GM18498 (cell line): Measurements from ENCODE around the gene WWP2.
"Not testable (repeated sequence)": the region's sequence is repeated elsewhere in the genome, so short reads cannot be mapped to it uniquely, and the experiment has no call there.

Experiments used
- ATAC-seq: cut with Tn5 transposase; IDR thresholded peaks from one replicate; pipeline ENCODE4 v1.9.1; 2021; ENCODE audit warnings: mild to moderate bottlenecking, moderate library complexity; ENCODE audit not compliant: unreplicated experiment

WWP2 gene

GRCh38 chr16:69939821-69940585 is 177.9 kb downstream of the WWP2 start:
- ATAC-seq = no peak

GRCh38 chr16:69940676-69941075 is 178.5 kb downstream of the WWP2 start:
- ATAC-seq = no peak

- ATAC-seq = no peak
Measured at GRCh38 chr16:69941251-69942098, 179.3 kb downstream of the WWP2 start.

GRCh38 chr16:69942099-69942491 is 180.0 kb downstream of the WWP2 start:
- no peak for ATAC-seq

GRCh38 chr16:69942627-69943170 is 180.6 kb downstream of the WWP2 start:
- no peak for ATAC-seq

GRCh38 chr16:69943241-69944036 is 181.3 kb downstream of the WWP2 start:
- ATAC-seq = not testable (repeated sequence)

GRCh38 chr16:69950411-69950810 is 188.3 kb downstream of the WWP2 start:
- not testable (repeated sequence) for ATAC-seq

GRCh38 chr16:69951017-69951671 is 189.0 kb downstream of the WWP2 start, which contains the start of gene CLEC18A:
CLEC18A (plus strand) TSS chr16:69951334; CDS start chr16:69951367, 33 bp downstream.
- ATAC-seq = not testable (repeated sequence)

- ATAC-seq = not testable (repeated sequence)
Measured at GRCh38 chr16:69951672-69952031, 189.5 kb downstream of the WWP2 start.

GRCh38 chr16:69952116-69952515 is 190.0 kb downstream of the WWP2 start:
- not testable (repeated sequence) for ATAC-seq

- ATAC-seq = not testable (repeated sequence)
Measured at GRCh38 chr16:69952572-69953355, 190.6 kb downstream of the WWP2 start.

GRCh38 chr16:69954241-69954640 is 192.1 kb downstream of the WWP2 start:
- not testable (repeated sequence) for ATAC-seq

GRCh38 chr16:69963312-69963711 is 201.2 kb downstream of the WWP2 start:
- not testable (repeated sequence) for ATAC-seq

- ATAC-seq = peak; percentile 71
Measured at GRCh38 chr16:69964960-69965660, 203.0 kb downstream of the WWP2 start.

GRCh38 chr16:69965661-69966054 is 203.5 kb downstream of the WWP2 start:
- peak; percentile 17 for ATAC-seq

GRCh38 chr16:69967688-69968087 is 205.6 kb downstream of the WWP2 start:
- ATAC-seq = not testable (repeated sequence)

GRCh38 chr16:69968125-69968524 is 206.0 kb downstream of the WWP2 start:
- not testable (repeated sequence) for ATAC-seq

- not testable (repeated sequence) for ATAC-seq
Measured at GRCh38 chr16:69969657-69970056, 207.5 kb downstream of the WWP2 start.

- not testable (repeated sequence) for ATAC-seq
Measured at GRCh38 chr16:69972120-69972519, 210.0 kb downstream of the WWP2 start.
